Measurements from ENCODE around the gene PCYOX1L. TPM values are rescaled to one million over a fixed set of nuclear protein-coding genes. Genes with fewer than 3 reads are reported as not detected.
A peak's percentile ranks its signal among the peaks of the same experiment; 100 is the strongest.

The PCYOX1L gene
- total RNA-seq, 1 donor from 2014 or later, result 6.6 TPM

DNA sequence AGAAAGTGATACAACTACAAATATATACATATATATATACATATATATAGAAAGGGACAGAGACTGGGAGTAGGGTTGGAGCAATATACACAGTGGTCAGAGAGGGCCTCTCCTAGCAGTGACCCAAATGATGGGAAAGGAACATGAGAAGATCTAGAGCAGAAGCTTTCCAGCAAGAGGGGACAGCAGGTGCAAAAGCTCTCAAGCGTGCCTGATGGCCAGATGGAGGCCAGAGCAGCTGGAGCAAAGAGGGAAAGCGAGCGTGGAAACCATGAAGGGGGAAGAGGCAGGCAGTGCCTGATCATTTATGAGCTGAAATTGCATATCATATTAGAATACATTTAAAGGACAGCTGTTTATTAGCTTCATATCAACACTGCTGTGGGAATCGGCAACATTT is 20.1 kb upstream of the PCYOX1L start:
- no peak for DNase-seq
- TF ChIP-seq CTCF (IDR thresholded peaks at IDR 0.05), result no peak
- Histone ChIP-seq H3K27me3 (no peaks in the 10 kb centered on the region), H3K36me3 (peaks cover 9% of the 10 kb centered on the region), H3K4me1 (no peaks in the 10 kb centered on the region), H3K27ac (no peak overlapping the region), H3K9me3 (no peaks in the 10 kb centered on the region), H3K4me3 (no peak overlapping the region)
- intact Hi-C loops (cut with DNase I), result no loop called here
- ATAC-seq, result no peak

GRCh38 chr5:149338364-149338763 is 19.5 kb upstream of the PCYOX1L start:
- no peaks in the 10 kb centered on the region for H3K27me3 ChIP-seq
- no peak for TF ChIP-seq CTCF (IDR thresholded peaks at IDR 0.05)
- intact Hi-C loops (cut with DNase I), result no loop called here
- H3K4me3 ChIP-seq, result no peak overlapping the region
- peaks cover 9% of the 10 kb centered on the region for H3K36me3 ChIP-seq
- H3K27ac ChIP-seq, result no peak overlapping the region
- no peaks in the 10 kb centered on the region for H3K9me3 ChIP-seq
- no peaks in the 10 kb centered on the region for H3K4me1 ChIP-seq
- DNase-seq (no peak), ATAC-seq (no peak)

DNA sequence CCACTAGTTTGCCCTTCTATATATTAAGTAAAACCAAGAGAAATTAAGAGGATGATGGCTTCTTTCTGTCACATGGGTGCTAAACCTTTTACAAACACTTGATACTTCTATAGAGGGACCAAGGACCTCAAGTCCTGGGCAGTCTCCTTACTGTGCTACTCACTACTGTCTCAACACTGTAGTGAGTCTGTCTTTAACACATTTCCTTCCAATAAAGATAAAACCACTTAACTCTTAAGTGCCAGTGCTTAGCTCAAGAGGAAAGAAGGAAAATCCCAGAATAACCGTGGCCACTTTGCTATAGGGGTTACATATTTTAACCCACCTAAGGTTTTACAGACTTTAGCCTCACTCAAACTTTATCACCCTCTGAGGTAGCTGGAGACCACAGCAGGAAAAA is 16.9 kb upstream of the PCYOX1L start:
- peaks cover 5% of the 10 kb centered on the region for H3K36me3 ChIP-seq
- no peak for ATAC-seq
- DNase-seq, result no peak
- intact Hi-C loops (cut with DNase I), result no loop called here
- H3K4me3 ChIP-seq, result no peak overlapping the region
- no peaks in the 10 kb centered on the region for H3K27me3 ChIP-seq
- TF ChIP-seq CTCF (IDR thresholded peaks at IDR 0.05), result no peak
- H3K9me3 ChIP-seq, result no peaks in the 10 kb centered on the region
- peaks cover 10% of the 10 kb centered on the region for H3K4me1 ChIP-seq
- no peak overlapping the region for H3K27ac ChIP-seq

DNA sequence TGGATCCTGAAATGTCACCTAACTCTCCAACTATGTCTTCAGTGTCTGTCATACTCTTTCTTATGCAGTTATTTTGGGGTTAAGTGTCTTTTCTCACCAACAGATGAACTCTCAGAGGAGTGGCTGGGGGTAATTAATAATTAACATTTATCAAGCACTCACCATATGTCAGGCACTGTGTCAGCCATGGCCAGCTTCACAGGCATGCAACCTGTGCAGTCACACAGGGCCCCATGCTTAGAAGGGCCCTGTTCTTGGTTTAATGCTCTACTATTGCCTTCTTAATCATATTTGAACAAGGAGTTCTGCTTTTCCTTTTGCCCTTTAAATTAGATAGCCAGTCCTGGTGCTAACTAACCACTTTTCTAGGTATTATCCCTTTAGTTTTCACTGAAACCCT is 16.0 kb upstream of the PCYOX1L start:
- peaks cover 10% of the 10 kb centered on the region for H3K4me1 ChIP-seq
- H3K4me3 ChIP-seq, result no peak overlapping the region
- no peak overlapping the region for H3K27ac ChIP-seq
- H3K36me3 ChIP-seq, result no peaks in the 10 kb centered on the region
- no peaks in the 10 kb centered on the region for H3K9me3 ChIP-seq
- no peaks in the 10 kb centered on the region for H3K27me3 ChIP-seq
- no peak for TF ChIP-seq CTCF (IDR thresholded peaks at IDR 0.05)
- ATAC-seq, result no peak
- intact Hi-C loops (cut with DNase I), result no loop called here
- DNase-seq, result no peak

- Histone ChIP-seq H3K36me3 (peaks cover 19% of the 10 kb centered on the region), H3K27ac (peak overlapping the region; percentile 80), H3K4me3 (no peak overlapping the region), H3K4me1 (peaks cover 16% of the 10 kb centered on the region), H3K9me3 (no peaks in the 10 kb centered on the region), H3K27me3 (no peaks in the 10 kb centered on the region)
- intact Hi-C loops (cut with DNase I), result no loop called here
- DNase-seq (no peak), ATAC-seq (no peak)
- TF ChIP-seq CTCF (IDR thresholded peaks at IDR 0.05), result no peak
Measured at GRCh38 chr5:149344151-149344550, 13.7 kb upstream of the PCYOX1L start.

Data from upper lobe of right lung (tissue), 1 donor.